H1 (cell line): ENCODE results near the gene PIGS. TPM values are rescaled to one million over a fixed set of nuclear protein-coding genes. Genes with fewer than 3 reads are reported as not detected.

ENCODE experiments used
- CTCF ChIA-PET: fragments of 300-600 bp; sonication (Branson Sonifier 250); formaldehyde crosslinking; loops from one replicate; lab custom pipeline; 2021; ENCODE audit not compliant: partially characterized antibody; lab: Charles Lee
- POLR2A ChIA-PET: fragments of 300-600 bp; sonication (Branson Sonifier 250); formaldehyde crosslinking; loops from one replicate; lab custom pipeline; 2021; ENCODE audit warnings: inconsistent platforms; ENCODE audit not compliant: partially characterized antibody; lab: Charles Lee
- DNase-seq, 2 experiments: peaks; one replicate each; pipeline versions ENCODE4 v3.0.0 to v3.0.0-alpha.2; 2010 to 2022; ENCODE audit warnings: low spot score in 2 of 2, low read depth in 1 of 2, mixed read lengths in 1 of 2
- FAIRE-seq: peaks from 2 replicates; lab custom pipeline; 2011; peaks lifted over from hg19 to GRCh38; lab: Jason Lieb, UNC
- H2AFZ ChIP-seq: 2 replicates; pipeline ENCODE4 v1.8.1; 2012; ENCODE audit warnings: low read length, inconsistent platforms
- H2AK5ac ChIP-seq: 2 replicates; pipeline ENCODE4 v1.6.1; 2013; ENCODE audit warnings: low read depth, low read length
- H2BK120ac ChIP-seq: replicated peaks from 2 replicates; pipeline ENCODE3; 2013; ENCODE audit warnings: low read depth, low read length, inconsistent platforms
- H2BK12ac ChIP-seq: 2 replicates; pipeline ENCODE4 v1.6.1; 2013; ENCODE audit warnings: low read depth, low read length
- H2BK15ac ChIP-seq: 2 replicates; pipeline ENCODE4 v1.6.1; 2013; ENCODE audit warnings: low read length
- H2BK20ac ChIP-seq: 2 replicates; pipeline ENCODE4 v1.6.1; 2013; ENCODE audit warnings: low read length
- H2BK5ac ChIP-seq: 2 replicates; pipeline ENCODE4 v1.6.1; 2013; ENCODE audit warnings: low read depth, low read length
- H3K14ac ChIP-seq: 2 replicates; pipeline ENCODE4 v1.6.1; 2013; ENCODE audit warnings: inconsistent platforms; ENCODE audit not compliant: insufficient read length
- H3K18ac ChIP-seq: 2 replicates; pipeline ENCODE4 v1.6.1; 2013; ENCODE audit warnings: low read length; ENCODE audit errors: extremely low read depth
- H3K23ac ChIP-seq: 2 replicates; pipeline ENCODE4 v1.6.1; 2013; ENCODE audit warnings: inconsistent platforms; ENCODE audit not compliant: insufficient read length
- H3K23me2 ChIP-seq: 2 replicates; pipeline ENCODE4 v1.6.1; 2013; ENCODE audit warnings: low read depth, low read length
- H3K27ac ChIP-seq: 2 replicates; pipeline ENCODE4 v1.6.1; 2011; ENCODE audit warnings: low read depth, low read length, inconsistent platforms
- H3K27me3 ChIP-seq, 4 experiments: replicated peaks in 1 of 4; 1 replicate in 1 of 4; 2 replicates in 3 of 4; pipeline versions ENCODE4 v1.6.1 to v1.8.1; 2011 to 2013; ENCODE audit warnings: low read length in 3 of 4, mild to moderate bottlenecking in 3 of 4, inconsistent platforms in 2 of 4, mixed read lengths in 2 of 4, moderate library complexity in 1 of 4; ENCODE audit not compliant: control insufficient read depth in 3 of 4, insufficient read depth in 3 of 4; ENCODE audit errors: extremely low read depth in 1 of 4
- H3K36me3 ChIP-seq, 4 experiments: 2 replicates each; pipeline versions ENCODE4 v1.6.1 to v1.8.1; 2011 to 2013; ENCODE audit warnings: mild to moderate bottlenecking in 4 of 4, low read length in 3 of 4, moderate library complexity in 2 of 4, control low read depth in 1 of 4, inconsistent platforms in 1 of 4; ENCODE audit not compliant: insufficient read depth in 4 of 4, control insufficient read depth in 2 of 4
- H3K4ac ChIP-seq: replicated peaks from 2 replicates; pipeline ENCODE3; 2013; ENCODE audit warnings: low read length, low read depth, mixed read lengths, inconsistent platforms; ENCODE audit not compliant: insufficient read length
- H3K4me1 ChIP-seq, 4 experiments: replicated peaks in 1 of 4; 1 replicate in 1 of 4; 2 replicates in 3 of 4; pipeline versions ENCODE4 v1.6.1 to v1.8.1; 2011 to 2013; ENCODE audit warnings: low read length in 3 of 4, inconsistent platforms in 2 of 4, mixed read lengths in 1 of 4; ENCODE audit not compliant: insufficient read depth in 4 of 4, control insufficient read depth in 3 of 4
- H3K4me2 ChIP-seq, 2 experiments: 2 replicates each; pipeline versions ENCODE4 v1.6.1 to v1.8.1; 2011 to 2013; ENCODE audit warnings: low read depth in 2 of 2, low read length in 2 of 2, control low read depth in 1 of 2, inconsistent platforms in 1 of 2, mild to moderate bottlenecking in 1 of 2; ENCODE audit not compliant: insufficient read depth in 1 of 2
- H3K4me3 ChIP-seq, 4 experiments: fragments of 200-600, 300-600 bp in 1 of 4; sonication (generic), shearing (Covaris generic), sonication (Bioruptor Twin) in 1 of 4; 2 replicates each; pipeline versions ENCODE4 v1.5.1 to v1.8.1; 2011 to 2016; ENCODE audit warnings: low read length in 4 of 4, low read depth in 3 of 4, control low read depth in 2 of 4, inconsistent platforms in 2 of 4, mild to moderate bottlenecking in 2 of 4, mixed read lengths in 1 of 4, moderate library complexity in 1 of 4; ENCODE audit not compliant: insufficient read depth in 2 of 4; ENCODE audit errors: extremely low read depth in 1 of 4
- H3K56ac ChIP-seq: replicated peaks from 2 replicates; pipeline ENCODE3; 2013; ENCODE audit warnings: low read depth, mild to moderate bottlenecking, mixed read lengths, low read length, inconsistent platforms; ENCODE audit not compliant: insufficient read length
- H3K79me1 ChIP-seq: 2 replicates; pipeline ENCODE4 v1.6.1; 2013; ENCODE audit warnings: low read depth, low read length, control low read depth
- H3K79me2 ChIP-seq, 2 experiments: 2 replicates each; pipeline versions ENCODE4 v1.6.1 to v1.8.1; 2012 to 2013; ENCODE audit warnings: low read length in 2 of 2, mild to moderate bottlenecking in 2 of 2, inconsistent platforms in 1 of 2; ENCODE audit not compliant: insufficient read depth in 2 of 2, control insufficient read depth in 1 of 2
- H3K9ac ChIP-seq, 4 experiments: replicated peaks in 1 of 4; 1 replicate in 1 of 4; 2 replicates in 3 of 4; pipeline versions ENCODE4 v1.6.1 to v1.8.1; 2011 to 2013; ENCODE audit warnings: low read depth in 3 of 4, low read length in 3 of 4, control low read depth in 2 of 4, mild to moderate bottlenecking in 2 of 4, moderate library complexity in 2 of 4, inconsistent platforms in 1 of 4; ENCODE audit errors: extremely low read depth in 1 of 4
- H3K9me3 ChIP-seq, 2 experiments: 2 replicates each; pipeline versions ENCODE4 v1.6.1 to v1.8.1; 2012 to 2013; ENCODE audit warnings: mild to moderate bottlenecking in 2 of 2, moderate library complexity in 2 of 2, control low read depth in 1 of 2, inconsistent platforms in 1 of 2, low read depth in 1 of 2, low read length in 1 of 2, mixed read lengths in 1 of 2; ENCODE audit not compliant: insufficient read depth in 2 of 2
- H4K20me1 ChIP-seq, 2 experiments: replicated peaks in 1 of 2; 2 replicates each; pipeline versions ENCODE3 to v1.8.1; 2011 to 2013; ENCODE audit warnings: inconsistent platforms in 2 of 2, low read length in 2 of 2, mild to moderate bottlenecking in 1 of 2; ENCODE audit not compliant: insufficient read depth in 2 of 2, control insufficient read depth in 1 of 2
- H4K5ac ChIP-seq: 2 replicates; pipeline ENCODE4 v1.6.1; 2013; ENCODE audit warnings: low read length, low read depth, mixed read lengths, inconsistent platforms; ENCODE audit not compliant: insufficient read length
- H4K8ac ChIP-seq: 2 replicates; pipeline ENCODE4 v1.8.0; 2013; ENCODE audit warnings: mild to moderate bottlenecking, moderate library complexity, low read length, inconsistent platforms; ENCODE audit not compliant: insufficient read depth; ENCODE audit errors: extremely low read depth
- H4K91ac ChIP-seq: replicated peaks from 2 replicates; pipeline ENCODE3; 2013; ENCODE audit warnings: low read length, mixed read lengths, inconsistent platforms; ENCODE audit not compliant: insufficient read length
- CEBPB ChIP-seq: IDR thresholded peaks from 2 replicates; pipeline ENCODE4 v1.6.1; 2012; ENCODE audit warnings: low read depth, low read length
- EZH2 ChIP-seq: fragments of 200-600 bp; sonication (generic); IDR thresholded peaks from 2 replicates; pipeline ENCODE4 v1.7.1; 2012; ENCODE audit warnings: low read depth, mild to moderate bottlenecking, moderate library complexity, low read length, inconsistent platforms; ENCODE audit not compliant: severe bottlenecking
- HDAC2 ChIP-seq, 2 experiments: fragments of 300-600 bp in 1 of 2; sonication (generic) in 1 of 2; IDR thresholded peaks; 2 replicates each; pipeline ENCODE4 v1.6.1; 2011 to 2012; ENCODE audit warnings: low read depth in 2 of 2, low read length in 2 of 2, mild to moderate bottlenecking in 2 of 2, moderate library complexity in 2 of 2, borderline replicate concordance in 1 of 2, inconsistent platforms in 1 of 2
- JUN ChIP-seq: IDR thresholded peaks from 2 replicates; pipeline ENCODE4 v1.6.1; 2011; ENCODE audit warnings: low read depth, mild to moderate bottlenecking, improper control_type of control experiment, low read length
- MAX ChIP-seq: IDR thresholded peaks from 2 replicates; pipeline ENCODE4 v1.6.1; 2012; ENCODE audit warnings: inconsistent platforms
- POLR2AphosphoS5 ChIP-seq: IDR thresholded peaks from 2 replicates; pipeline ENCODE4 v1.6.1; 2011; ENCODE audit warnings: low read depth, low read length
- POU5F1 ChIP-seq: IDR thresholded peaks from 2 replicates; pipeline ENCODE4 v1.6.1; 2011; ENCODE audit warnings: low read depth, mild to moderate bottlenecking, low read length, moderate library complexity
- SAP30 ChIP-seq: fragments of 300-600 bp; sonication (generic); IDR thresholded peaks from 2 replicates; pipeline ENCODE4 v1.7.1; 2012; ENCODE audit warnings: low read length, moderate library complexity, mild to moderate bottlenecking, inconsistent platforms; ENCODE audit not compliant: insufficient read depth, insufficient replicate concordance
- SIX5 ChIP-seq: IDR thresholded peaks from 2 replicates; pipeline ENCODE4 v1.6.1; 2011; ENCODE audit warnings: mild to moderate bottlenecking, low read depth, low read length
- WGBS, 2 experiments: shearing (Covaris generic) in 1 of 2; methylation state at CpG; one replicate each; pipeline versions ENCODE4 v1.1.6 to v1.1.7; 2013 to 2015; ENCODE audit warnings: low lambda C conversion rate in 2 of 2, mixed read lengths in 2 of 2, inconsistent platforms in 1 of 2, low coverage in 1 of 2, missing lambda C conversion rate in 1 of 2; ENCODE audit not compliant: insufficient replicate concordance in 2 of 2, insufficient coverage in 1 of 2, insufficient read length in 1 of 2; ENCODE audit errors: extremely low coverage in 1 of 2, missing lambda C conversion rate in 1 of 2; 5-methylcytosine and 5-hydroxymethylcytosine counted together
- polyA plus RNA-seq, 7 experiments: library from polyadenylated mRNA; depleted of rRNA in 3 of 7; stranded (reverse) in 5 of 7; unstranded in 2 of 7; fragments of >200 nt in 5 of 7; fragments of 200-250 nt in 2 of 7; gene quantifications; 1 replicate in 5 of 7; 2 replicates in 1 of 7; 4 replicates in 1 of 7; pipeline versions ENCODE4 v1.2.1 to v1.2.3, GENCODE V29; 2011 to 2013; ENCODE audit warnings: missing spikeins in 2 of 7, mixed read lengths in 2 of 7
- total RNA-seq: library from RNA; stranded (reverse); fragmentation: NEBNext Ultra II Directional; extraction: Animal tissue kit (Norgen Biotek cat#: 25700); gene quantifications from 2 replicates; pipeline ENCODE4 v1.2.1, GENCODE V29; 2021

The PIGS gene
- total and polyA plus RNA-seq, 2 of the 8 experiments (the other 6 are each of a cell fraction or from before 2014, with no cell fraction given) = 44.3 to 50.6 TPM

- no peak for FAIRE-seq
- no peak overlapping the region for H3K9ac ChIP-seq
- no peak overlapping the region; a peak in 1 of 8 replicates for H3K4me3 ChIP-seq
- peaks cover 1 to 4% of the 10 kb centered on the region in 2 experiments for H4K20me1 ChIP-seq
- H3K18ac ChIP-seq = no peak overlapping the region
- no peak overlapping the region for H4K91ac ChIP-seq
- H2BK12ac ChIP-seq = no peak overlapping the region
- H3K36me3 ChIP-seq = peaks cover 36 to 63% (median 56%) of the 10 kb centered on the region in 4 experiments
- H3K9me3 ChIP-seq = no peaks in the 10 kb centered on the region
- no peak overlapping the region for H3K14ac ChIP-seq
- no peak overlapping the region for H2BK15ac ChIP-seq
- TF ChIP-seq POLR2AphosphoS5 (no peak), JUN (no peak), CEBPB (no peak), EZH2 (no peak), SIX5 (no peak), HDAC2 (IDR thresholded peaks at IDR 0.05; ENCODE audit: borderline replicate concordance in 1 of 2, low read depth in 2 of 2, low read length in 2 of 2) (no peak), MAX (no peak), SAP30 (no peak), POU5F1 (no peak)
- no peak overlapping the region for H2BK5ac ChIP-seq
- H2BK20ac ChIP-seq = no peak overlapping the region
- no peak overlapping the region for H4K8ac ChIP-seq
- no peak overlapping the region for H3K23ac ChIP-seq
- no peak overlapping the region for H3K4me2 ChIP-seq
- H3K4me1 ChIP-seq = peaks cover 2 to 9% (median 5%) of the 10 kb centered on the region in 4 experiments; a peak in 6 of 7 replicates
- H3K23me2 ChIP-seq = no peaks in the 10 kb centered on the region; the same call in 1 of the 2 replicates
- CTCF ChIA-PET = no interaction called here
- no peak overlapping the region for H3K56ac ChIP-seq
- no peak for DNase-seq
- 93% methylated on average over 4 of the region's 4 CpGs; no CpG with 5 or more reads in 1 of the 2 experiments for WGBS, 2 experiments
- no peak overlapping the region for H2BK120ac ChIP-seq
- H3K79me1 ChIP-seq = no peaks in the 10 kb centered on the region
- H2AK5ac ChIP-seq = no peak overlapping the region
- no peak overlapping the region for H3K27ac ChIP-seq
- POLR2A ChIA-PET = interaction anchor here (1.3 to 3.3 kb wide), 2 partner anchors 10 to 20 kb away, joined by 3 to 20 read pairs; no protein-coding TSS in a partner anchor
- H2AFZ ChIP-seq = no peak overlapping the region
- H3K4ac ChIP-seq = no peak overlapping the region
- no peak overlapping the region for H4K5ac ChIP-seq
- H3K79me2 ChIP-seq = no peaks in the 10 kb centered on the region
- no peaks in the 10 kb centered on the region for H3K27me3 ChIP-seq
These were observed 8.2 kb upstream of the PIGS start for GRCh38 chr17:28579526-28579925.
